ENCODE results near the gene PLEKHO2.

Gene PLEKHO2

GRCh38 chr15:64854526-64854925 is 12.8 kb downstream of the PLEKHO2 start:
- H3K36me3 ChIP-seq (ENCODE audit: control insufficient read depth, insufficient read depth, low read length) = peaks cover 72% of the 10 kb centered on the region
- no peaks in the 10 kb centered on the region for H3K27me3 ChIP-seq (replicated peaks; ENCODE audit: control insufficient read depth, insufficient read depth, low read length, poor library complexity, severe bottlenecking)
- H3K27ac ChIP-seq (ENCODE audit: insufficient read depth, low read length, poor library complexity, severe bottlenecking) = no peak overlapping the region
- no peaks in the 10 kb centered on the region for H3K9me3 ChIP-seq (ENCODE audit: control insufficient read depth, low read length)
- H3K4me3 ChIP-seq (ENCODE audit: insufficient read depth, low read depth, low read length, poor library complexity, severe bottlenecking) = no peak overlapping the region
- no peak for DNase-seq
- peaks cover 27% of the 10 kb centered on the region for H3K4me1 ChIP-seq (ENCODE audit: control insufficient read depth, insufficient read depth, low read length, poor library complexity, severe bottlenecking)

- H3K36me3 ChIP-seq (ENCODE audit: control insufficient read depth, insufficient read depth, low read length) = peaks cover 75% of the 10 kb centered on the region
- no peak overlapping the region for H3K27ac ChIP-seq (ENCODE audit: insufficient read depth, low read length, poor library complexity, severe bottlenecking)
- H3K27me3 ChIP-seq (replicated peaks; ENCODE audit: control insufficient read depth, insufficient read depth, low read length, poor library complexity, severe bottlenecking) = no peaks in the 10 kb centered on the region
- H3K4me3 ChIP-seq (ENCODE audit: insufficient read depth, low read depth, low read length, poor library complexity, severe bottlenecking) = no peak overlapping the region
- peaks cover 27% of the 10 kb centered on the region for H3K4me1 ChIP-seq (ENCODE audit: control insufficient read depth, insufficient read depth, low read length, poor library complexity, severe bottlenecking)
- no peak for DNase-seq
- H3K9me3 ChIP-seq (ENCODE audit: control insufficient read depth, low read length) = no peaks in the 10 kb centered on the region
These were observed 13.7 kb downstream of the PLEKHO2 start for GRCh38 chr15:64855205-64855975.

GRCh38 chr15:64856429-64857145 is 14.9 kb downstream of the PLEKHO2 start:
- H3K4me1 ChIP-seq (ENCODE audit: control insufficient read depth, insufficient read depth, low read length, poor library complexity, severe bottlenecking) = peaks cover 27% of the 10 kb centered on the region
- H3K27me3 ChIP-seq (replicated peaks; ENCODE audit: control insufficient read depth, insufficient read depth, low read length, poor library complexity, severe bottlenecking) = no peaks in the 10 kb centered on the region
- H3K9me3 ChIP-seq (ENCODE audit: control insufficient read depth, low read length) = no peaks in the 10 kb centered on the region
- H3K27ac ChIP-seq (ENCODE audit: insufficient read depth, low read length, poor library complexity, severe bottlenecking) = peak overlapping the region; percentile 28
- H3K4me3 ChIP-seq (ENCODE audit: insufficient read depth, low read depth, low read length, poor library complexity, severe bottlenecking) = no peak overlapping the region
- DNase-seq = no peak
- H3K36me3 ChIP-seq (ENCODE audit: control insufficient read depth, insufficient read depth, low read length) = peaks cover 77% of the 10 kb centered on the region

DNA sequence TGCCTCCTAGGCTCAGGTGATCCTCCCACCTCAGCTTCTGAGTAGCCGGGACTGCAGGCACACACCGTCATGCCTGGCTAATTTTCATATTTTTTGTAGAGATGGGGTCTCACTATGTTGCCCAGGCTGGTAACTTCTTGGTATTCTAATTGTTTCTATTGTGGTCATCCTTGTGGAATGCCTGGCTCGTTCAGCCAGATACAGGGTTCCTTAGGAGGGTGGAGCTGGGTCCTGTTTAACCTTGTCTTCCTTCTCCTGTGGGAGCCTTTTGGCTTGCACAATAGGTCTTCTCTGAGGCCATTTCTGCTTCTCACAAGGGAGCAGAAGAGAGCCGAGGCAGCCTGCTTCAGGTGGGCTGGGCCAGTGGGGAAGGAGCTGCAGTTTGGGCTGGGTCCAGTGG is 15.7 kb downstream of the PLEKHO2 start:
- no peak overlapping the region for H3K27ac ChIP-seq (ENCODE audit: insufficient read depth, low read length, poor library complexity, severe bottlenecking)
- no peaks in the 10 kb centered on the region for H3K9me3 ChIP-seq (ENCODE audit: control insufficient read depth, low read length)
- H3K36me3 ChIP-seq (ENCODE audit: control insufficient read depth, insufficient read depth, low read length) = peaks cover 74% of the 10 kb centered on the region
- peaks cover 27% of the 10 kb centered on the region for H3K4me1 ChIP-seq (ENCODE audit: control insufficient read depth, insufficient read depth, low read length, poor library complexity, severe bottlenecking)
- no peaks in the 10 kb centered on the region for H3K27me3 ChIP-seq (replicated peaks; ENCODE audit: control insufficient read depth, insufficient read depth, low read length, poor library complexity, severe bottlenecking)
- no peak for DNase-seq
- no peak overlapping the region for H3K4me3 ChIP-seq (ENCODE audit: insufficient read depth, low read depth, low read length, poor library complexity, severe bottlenecking)

DNA sequence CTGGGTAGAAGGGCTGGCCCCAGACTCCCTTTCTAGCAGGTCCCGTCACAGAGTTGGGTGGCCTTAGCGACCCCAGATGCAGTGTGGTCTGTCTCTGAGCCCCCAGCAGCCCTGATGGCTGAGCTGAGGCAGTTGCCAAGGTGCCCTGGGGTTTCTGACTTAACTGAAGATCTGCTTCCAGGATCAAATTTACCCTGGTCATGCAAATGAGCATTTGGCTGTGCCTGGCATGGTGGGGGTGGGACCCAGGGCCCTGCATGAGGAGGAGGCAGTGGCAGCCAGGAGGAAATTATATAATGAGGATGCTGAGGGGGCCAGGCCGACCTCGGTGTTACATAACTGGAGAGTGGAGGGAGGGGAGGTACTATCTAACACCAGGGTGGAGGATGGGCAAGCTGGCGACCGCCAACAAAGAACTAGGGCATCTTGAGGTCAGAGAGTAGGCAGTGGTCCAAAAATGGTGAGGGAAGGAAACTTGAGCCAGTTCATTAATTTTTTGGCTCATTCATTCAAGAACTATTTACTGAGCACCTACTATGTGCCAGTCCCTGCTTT is 16.4 kb downstream of the PLEKHO2 start:
- peak overlapping the region; percentile 35 for H3K27ac ChIP-seq (ENCODE audit: insufficient read depth, low read length, poor library complexity, severe bottlenecking)
- DNase-seq = peak in 1 of 3 donors; percentile 11
- H3K36me3 ChIP-seq (ENCODE audit: control insufficient read depth, insufficient read depth, low read length) = peaks cover 74% of the 10 kb centered on the region
- no peaks in the 10 kb centered on the region for H3K9me3 ChIP-seq (ENCODE audit: control insufficient read depth, low read length)
- no peak overlapping the region for H3K4me3 ChIP-seq (ENCODE audit: insufficient read depth, low read depth, low read length, poor library complexity, severe bottlenecking)
- no peaks in the 10 kb centered on the region for H3K27me3 ChIP-seq (replicated peaks; ENCODE audit: control insufficient read depth, insufficient read depth, low read length, poor library complexity, severe bottlenecking)
- H3K4me1 ChIP-seq (ENCODE audit: control insufficient read depth, insufficient read depth, low read length, poor library complexity, severe bottlenecking) = peaks cover 27% of the 10 kb centered on the region

DNA sequence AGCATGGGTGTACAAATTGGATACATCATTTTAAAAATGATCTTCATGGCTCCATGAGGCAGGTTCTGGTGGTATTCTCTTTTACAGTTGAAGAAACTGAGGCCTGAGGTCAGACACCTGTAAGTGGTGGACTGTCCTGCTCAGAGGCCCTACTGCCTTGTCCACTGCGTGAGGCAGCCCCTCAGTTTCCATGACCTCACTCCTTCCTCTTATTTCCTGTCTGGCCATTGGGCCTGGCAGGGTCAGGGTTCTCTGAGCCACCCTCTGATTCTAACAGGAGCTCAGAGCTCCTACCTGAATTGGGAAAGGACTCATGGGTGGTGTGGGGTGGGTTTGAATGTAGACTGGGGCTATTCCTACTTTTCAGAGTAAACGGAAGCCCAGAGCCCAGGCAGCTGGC is 17.5 kb downstream of the PLEKHO2 start:
- peaks cover 70% of the 10 kb centered on the region for H3K36me3 ChIP-seq (ENCODE audit: control insufficient read depth, insufficient read depth, low read length)
- peaks cover 27% of the 10 kb centered on the region for H3K4me1 ChIP-seq (ENCODE audit: control insufficient read depth, insufficient read depth, low read length, poor library complexity, severe bottlenecking)
- H3K9me3 ChIP-seq (ENCODE audit: control insufficient read depth, low read length) = no peaks in the 10 kb centered on the region
- no peaks in the 10 kb centered on the region for H3K27me3 ChIP-seq (replicated peaks; ENCODE audit: control insufficient read depth, insufficient read depth, low read length, poor library complexity, severe bottlenecking)
- no peak overlapping the region for H3K4me3 ChIP-seq (ENCODE audit: insufficient read depth, low read depth, low read length, poor library complexity, severe bottlenecking)
- no peak overlapping the region for H3K27ac ChIP-seq (ENCODE audit: insufficient read depth, low read length, poor library complexity, severe bottlenecking)
- no peak for DNase-seq

GRCh38 chr15:64861331-64861730 is 19.6 kb downstream of the PLEKHO2 start:
- Histone ChIP-seq H3K27ac (ENCODE audit: insufficient read depth, low read length, poor library complexity, severe bottlenecking) (no peak overlapping the region), H3K36me3 (ENCODE audit: control insufficient read depth, insufficient read depth, low read length) (peaks cover 69% of the 10 kb centered on the region)

GRCh38 chr15:64861960-64862359 is 20.2 kb downstream of the PLEKHO2 start:
- Histone ChIP-seq H3K9me3 (ENCODE audit: control insufficient read depth, low read length) (no peaks in the 10 kb centered on the region), H3K4me3 (ENCODE audit: insufficient read depth, low read depth, low read length, poor library complexity, severe bottlenecking) (no peak overlapping the region), H3K36me3 (ENCODE audit: control insufficient read depth, insufficient read depth, low read length) (peaks cover 69% of the 10 kb centered on the region), H3K4me1 (ENCODE audit: control insufficient read depth, insufficient read depth, low read length, poor library complexity, severe bottlenecking) (peaks cover 12% of the 10 kb centered on the region), H3K27me3 (replicated peaks; ENCODE audit: control insufficient read depth, insufficient read depth, low read length, poor library complexity, severe bottlenecking) (no peaks in the 10 kb centered on the region), H3K27ac (ENCODE audit: insufficient read depth, low read length, poor library complexity, severe bottlenecking) (no peak overlapping the region)
- DNase-seq = no peak

More at GRCh38 chr15:64861331-64861730, 19.6 kb downstream of the PLEKHO2 start:
- no peak for DNase-seq
- no peaks in the 10 kb centered on the region for H3K27me3 ChIP-seq (replicated peaks; ENCODE audit: control insufficient read depth, insufficient read depth, low read length, poor library complexity, severe bottlenecking)
- H3K4me3 ChIP-seq (ENCODE audit: insufficient read depth, low read depth, low read length, poor library complexity, severe bottlenecking) = no peak overlapping the region
- H3K4me1 ChIP-seq (ENCODE audit: control insufficient read depth, insufficient read depth, low read length, poor library complexity, severe bottlenecking) = peaks cover 18% of the 10 kb centered on the region
- H3K9me3 ChIP-seq (ENCODE audit: control insufficient read depth, low read length) = no peaks in the 10 kb centered on the region

DNA sequence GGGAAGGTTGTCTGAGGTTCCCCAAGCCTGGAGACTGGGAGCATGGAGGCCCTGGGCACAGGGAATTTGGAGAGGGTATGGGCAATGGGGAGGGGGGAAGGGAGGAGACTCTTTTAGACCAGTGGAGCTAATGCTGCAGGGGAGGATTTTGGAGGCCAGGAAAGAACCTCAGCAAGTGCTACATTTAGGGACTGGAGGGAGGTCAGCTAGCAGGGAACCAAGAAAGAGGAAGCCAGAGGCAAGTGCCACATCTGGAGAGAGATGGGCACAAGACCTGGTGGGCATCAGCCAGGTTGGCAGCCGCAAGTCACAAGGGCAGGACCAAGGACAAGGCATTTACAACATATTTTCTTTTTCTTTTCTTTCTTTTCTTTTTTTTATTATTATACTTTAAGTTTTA is 20.7 kb downstream of the PLEKHO2 start:
- Histone ChIP-seq H3K4me3 (ENCODE audit: insufficient read depth, low read depth, low read length, poor library complexity, severe bottlenecking) (no peak overlapping the region), H3K27me3 (replicated peaks; ENCODE audit: control insufficient read depth, insufficient read depth, low read length, poor library complexity, severe bottlenecking) (no peaks in the 10 kb centered on the region), H3K9me3 (ENCODE audit: control insufficient read depth, low read length) (no peaks in the 10 kb centered on the region), H3K36me3 (ENCODE audit: control insufficient read depth, insufficient read depth, low read length) (peaks cover 74% of the 10 kb centered on the region), H3K27ac (ENCODE audit: insufficient read depth, low read length, poor library complexity, severe bottlenecking) (no peak overlapping the region), H3K4me1 (ENCODE audit: control insufficient read depth, insufficient read depth, low read length, poor library complexity, severe bottlenecking) (peaks cover 8% of the 10 kb centered on the region)
- no peak for DNase-seq

DNA sequence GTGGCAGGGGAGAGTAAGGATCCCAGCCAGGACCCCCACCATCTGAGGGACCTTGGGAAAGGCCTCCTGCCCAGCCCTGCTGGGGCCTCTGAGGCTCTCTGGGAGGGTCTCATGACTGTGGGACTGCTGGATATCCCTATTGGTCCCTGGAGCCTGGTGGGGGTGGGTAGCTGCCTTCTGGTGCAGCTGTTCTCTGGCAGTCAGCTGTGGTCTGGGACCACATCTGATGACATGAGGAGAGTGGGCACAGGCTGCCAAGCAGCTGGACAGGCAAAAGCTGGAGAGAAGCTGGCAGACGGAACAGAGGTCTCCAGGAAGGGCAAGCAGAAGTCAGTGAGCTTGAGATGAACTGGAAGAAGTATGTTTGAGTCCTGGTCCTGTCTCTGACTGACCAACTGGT is 22.4 kb downstream of the PLEKHO2 start:
- DNase-seq = no peak
- Histone ChIP-seq H3K27ac (ENCODE audit: insufficient read depth, low read length, poor library complexity, severe bottlenecking) (no peak overlapping the region), H3K27me3 (replicated peaks; ENCODE audit: control insufficient read depth, insufficient read depth, low read length, poor library complexity, severe bottlenecking) (no peaks in the 10 kb centered on the region), H3K36me3 (ENCODE audit: control insufficient read depth, insufficient read depth, low read length) (peaks cover 66% of the 10 kb centered on the region), H3K4me3 (ENCODE audit: insufficient read depth, low read depth, low read length, poor library complexity, severe bottlenecking) (no peak overlapping the region), H3K4me1 (ENCODE audit: control insufficient read depth, insufficient read depth, low read length, poor library complexity, severe bottlenecking) (no peaks in the 10 kb centered on the region), H3K9me3 (ENCODE audit: control insufficient read depth, low read length) (no peaks in the 10 kb centered on the region)

Measured in effector memory CD4-positive, alpha-beta T cell (primary cell).